B cell (primary cell): ENCODE data around the gene TGFBR1.

ENCODE experiments used
- CTCF ChIP-seq: fragments of 200-600 bp; IDR thresholded peaks from one replicate; pipeline ENCODE4 v1.8.0; 2022; ENCODE audit warnings: antibody characterized with exemption, mild to moderate bottlenecking
- EZH2 ChIP-seq: IDR thresholded peaks from 2 replicates; pipeline ENCODE4 v1.6.1; 2012; ENCODE audit warnings: borderline replicate concordance, low read depth, mild to moderate bottlenecking, moderate library complexity, low read length; ENCODE audit not compliant: insufficient read depth, poor library complexity, severe bottlenecking

GRCh38 chr9:99074902-99075245, 30.0 kb upstream of the TGFBR1 start:
- TF ChIP-seq CTCF = no peak
- no peak for TF ChIP-seq EZH2
